NT2/D1 (cell line): ENCODE measurements around the gene CTTNBP2.

ENCODE experiments used
- DNase-seq: peaks from one replicate; pipeline ENCODE4 v3.0.0-alpha.2; 2011; ENCODE audit warnings: low read depth, low spot score
- H3K27me3 ChIP-seq: 2 replicates; pipeline ENCODE4 v1.6.0; 2011; ENCODE audit warnings: mild to moderate bottlenecking; ENCODE audit not compliant: insufficient read length, insufficient read depth
- H3K36me3 ChIP-seq: 2 replicates; pipeline ENCODE4 v1.6.1; 2011; ENCODE audit warnings: mild to moderate bottlenecking, low read length, mixed read lengths; ENCODE audit not compliant: insufficient read depth, insufficient read length
- H3K4me1 ChIP-seq: 2 replicates; pipeline ENCODE4 v1.5.1; 2011; ENCODE audit not compliant: insufficient read depth, insufficient read length
- H3K4me3 ChIP-seq: 2 replicates; pipeline ENCODE4 v1.5.1; 2011; ENCODE audit warnings: low read depth; ENCODE audit not compliant: insufficient read length
- H3K9ac ChIP-seq: 2 replicates; pipeline ENCODE4 v1.6.0; 2011; ENCODE audit warnings: low read depth; ENCODE audit not compliant: insufficient read length
- H3K9me3 ChIP-seq: 2 replicates; pipeline ENCODE4 v1.5.1; 2011; ENCODE audit warnings: mild to moderate bottlenecking, low read length; ENCODE audit not compliant: insufficient read depth
- SUZ12 ChIP-seq: IDR thresholded peaks from 2 replicates; pipeline ENCODE4 v1.6.1; 2011; ENCODE audit not compliant: insufficient read length, insufficient read depth; ENCODE audit errors: extremely low read depth
- YY1 ChIP-seq: IDR thresholded peaks from 2 replicates; pipeline ENCODE4 v1.6.1; 2011; ENCODE audit not compliant: insufficient read length, insufficient read depth
- ZNF274 ChIP-seq: IDR thresholded peaks from 2 replicates; pipeline ENCODE4 v1.6.1; 2011; ENCODE audit warnings: mild to moderate bottlenecking, low read depth, low read length

Gene CTTNBP2

DNA sequence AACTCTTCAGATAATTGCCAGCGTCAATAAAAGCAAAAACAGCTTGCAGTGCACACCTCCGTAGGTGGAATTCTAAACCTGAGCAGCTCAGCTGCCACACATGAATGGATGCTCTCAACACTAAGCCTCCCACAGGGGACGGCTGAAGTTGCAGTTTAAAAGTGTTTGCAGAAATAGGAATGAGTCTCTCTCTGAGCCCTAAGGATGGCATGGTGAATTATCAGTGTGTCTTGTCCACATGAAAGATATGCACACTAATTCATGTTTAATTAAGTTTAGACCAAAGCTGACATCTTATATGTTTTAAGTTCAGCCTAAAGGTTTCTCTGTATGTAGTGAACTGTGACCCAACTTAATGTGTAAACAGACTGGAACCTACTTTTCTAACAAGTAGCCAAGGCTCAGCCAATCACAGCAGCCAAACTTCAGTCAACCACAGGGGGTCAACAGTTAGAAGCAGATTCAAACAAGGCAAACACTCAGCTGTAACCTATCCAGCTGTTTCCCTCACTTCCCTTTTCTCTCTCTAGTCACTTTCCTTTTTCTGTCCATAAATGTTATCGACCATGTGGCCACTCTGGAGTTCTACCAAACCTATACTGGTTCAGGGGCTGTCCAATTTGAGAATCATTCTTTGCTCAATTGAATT is 38.1 kb downstream of the CTTNBP2 start:
- no peak overlapping the region for H3K9ac ChIP-seq

DNA sequence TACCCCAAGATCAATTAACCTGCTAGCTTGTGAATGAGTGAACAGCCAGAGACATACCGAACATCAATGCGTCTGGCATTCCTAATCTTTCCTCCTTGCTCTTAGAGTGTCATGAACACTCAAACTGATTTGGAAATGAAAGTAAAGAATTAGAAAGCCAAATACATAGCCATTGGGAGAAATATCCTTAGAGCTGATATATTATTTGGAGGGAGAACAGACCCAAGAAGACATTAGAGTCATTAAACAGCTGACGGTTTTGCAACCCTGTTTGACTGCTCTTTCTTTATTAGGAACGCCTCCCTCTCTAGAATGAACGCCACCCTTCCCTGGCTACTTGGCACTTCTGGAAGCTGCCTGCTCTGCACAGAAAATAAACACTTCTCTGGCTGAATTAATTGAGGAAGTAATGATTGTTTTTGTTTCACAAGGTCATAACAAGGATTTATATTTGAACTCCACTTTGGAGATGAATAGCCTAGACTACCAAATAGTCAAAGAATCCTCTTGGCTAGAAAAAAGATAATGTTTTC is 42.8 kb downstream of the CTTNBP2 start:
- H3K27me3 ChIP-seq = no peaks in the 10 kb centered on the region
- no peaks in the 10 kb centered on the region for H3K36me3 ChIP-seq
- TF ChIP-seq ZNF274 (no peak), SUZ12 (no peak), YY1 (no peak)
- H3K9ac ChIP-seq = no peak overlapping the region
- no peaks in the 10 kb centered on the region for H3K9me3 ChIP-seq
- DNase-seq = no peak
- H3K4me1 ChIP-seq = no peaks in the 10 kb centered on the region
- H3K4me3 ChIP-seq = no peak overlapping the region

More for the DNA sequence above, 38.1 kb downstream of the CTTNBP2 start:
- H3K9me3 ChIP-seq = no peaks in the 10 kb centered on the region
- no peaks in the 10 kb centered on the region for H3K36me3 ChIP-seq
- no peaks in the 10 kb centered on the region for H3K4me1 ChIP-seq
- H3K4me3 ChIP-seq = no peak overlapping the region
- no peak for DNase-seq
- TF ChIP-seq SUZ12 (no peak), YY1 (no peak), ZNF274 (no peak)
- no peaks in the 10 kb centered on the region for H3K27me3 ChIP-seq

DNA sequence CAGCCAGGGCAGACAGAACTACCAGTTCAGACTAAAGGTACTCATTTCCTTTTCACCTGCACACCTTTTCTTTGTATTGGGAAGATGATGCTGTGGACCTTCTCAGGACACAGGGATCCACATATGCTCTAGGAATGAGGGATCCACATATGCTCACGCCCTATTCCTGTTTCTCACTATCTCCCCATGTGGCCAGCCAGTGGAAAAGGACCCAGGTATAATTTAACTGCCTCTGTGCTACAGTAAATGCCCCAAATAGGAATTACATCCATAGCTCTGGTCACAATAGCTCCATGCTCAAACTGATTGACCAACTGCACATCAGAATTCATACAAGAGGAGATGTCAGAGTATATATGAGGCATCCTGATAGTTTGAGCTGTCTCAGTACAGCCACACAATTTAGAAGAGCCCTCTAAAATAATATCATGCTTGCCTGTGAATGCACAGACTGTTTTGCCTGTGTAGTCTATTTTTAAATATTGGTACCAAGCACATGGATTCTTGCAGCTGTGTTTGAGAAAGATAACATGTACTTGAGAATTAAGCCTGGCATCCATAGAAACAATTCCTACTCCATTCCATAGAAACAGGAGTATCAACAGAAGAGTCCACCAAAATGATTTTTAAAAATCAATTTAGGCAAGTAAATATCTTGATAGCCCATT is 43.7 kb downstream of the CTTNBP2 start:
- no peaks in the 10 kb centered on the region for H3K4me1 ChIP-seq
- no peaks in the 10 kb centered on the region for H3K27me3 ChIP-seq
- H3K4me3 ChIP-seq = no peak overlapping the region
- TF ChIP-seq SUZ12 (no peak), ZNF274 (no peak), YY1 (no peak)
- H3K9me3 ChIP-seq = no peaks in the 10 kb centered on the region
- DNase-seq = no peak
- H3K9ac ChIP-seq = no peak overlapping the region
- H3K36me3 ChIP-seq = no peaks in the 10 kb centered on the region

DNA sequence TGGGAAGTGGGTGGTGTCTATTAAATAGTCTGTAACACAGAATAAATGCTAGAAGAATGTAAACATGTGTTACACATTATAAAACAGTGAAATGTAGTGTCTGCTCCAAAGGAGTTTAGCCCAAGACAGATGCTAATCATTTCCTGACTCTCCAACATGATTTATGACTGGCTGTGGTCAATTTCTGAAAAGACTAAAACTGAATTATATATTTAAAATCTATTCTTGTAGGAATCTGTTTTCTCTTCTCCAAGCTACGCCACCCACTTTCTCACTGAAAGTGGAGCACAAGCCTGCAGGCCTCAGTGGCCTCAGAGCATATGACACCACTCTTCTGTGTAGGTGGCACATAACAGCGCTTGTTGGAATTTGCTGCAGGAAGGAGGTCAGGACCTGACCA is 44.4 kb downstream of the CTTNBP2 start:
- Histone ChIP-seq H3K9ac (no peak overlapping the region), H3K27me3 (no peaks in the 10 kb centered on the region), H3K4me3 (no peak overlapping the region), H3K36me3 (no peaks in the 10 kb centered on the region), H3K9me3 (no peaks in the 10 kb centered on the region), H3K4me1 (no peaks in the 10 kb centered on the region)
- no peak for TF ChIP-seq YY1
- TF ChIP-seq SUZ12 = no peak
- TF ChIP-seq ZNF274 = no peak
- no peak for DNase-seq

DNA sequence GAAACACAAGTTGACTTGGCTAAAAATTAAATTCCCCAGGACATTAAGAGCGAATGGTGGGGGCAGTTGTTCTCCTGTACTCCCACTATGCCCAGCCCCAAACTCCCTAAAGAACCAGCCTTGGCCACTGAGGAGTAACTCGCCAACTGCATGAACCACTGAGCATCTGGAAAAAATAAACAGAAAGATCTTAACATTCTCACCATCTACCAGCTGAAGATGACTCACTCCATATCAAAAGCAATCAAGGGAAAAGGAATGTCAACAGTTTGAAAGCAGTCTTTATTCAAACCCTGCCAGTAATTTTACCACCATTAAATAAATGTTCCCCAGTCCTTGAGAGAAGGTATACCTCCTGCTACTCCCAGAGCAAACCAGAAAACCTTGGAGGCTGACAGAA is 45.4 kb downstream of the CTTNBP2 start:
- DNase-seq = no peak
- H3K27me3 ChIP-seq = no peaks in the 10 kb centered on the region
- no peak overlapping the region for H3K4me3 ChIP-seq
- TF ChIP-seq YY1 (no peak), SUZ12 (no peak), ZNF274 (no peak)
- no peaks in the 10 kb centered on the region for H3K4me1 ChIP-seq
- H3K36me3 ChIP-seq = no peaks in the 10 kb centered on the region
- H3K9ac ChIP-seq = no peak overlapping the region
- H3K9me3 ChIP-seq = no peaks in the 10 kb centered on the region

DNA sequence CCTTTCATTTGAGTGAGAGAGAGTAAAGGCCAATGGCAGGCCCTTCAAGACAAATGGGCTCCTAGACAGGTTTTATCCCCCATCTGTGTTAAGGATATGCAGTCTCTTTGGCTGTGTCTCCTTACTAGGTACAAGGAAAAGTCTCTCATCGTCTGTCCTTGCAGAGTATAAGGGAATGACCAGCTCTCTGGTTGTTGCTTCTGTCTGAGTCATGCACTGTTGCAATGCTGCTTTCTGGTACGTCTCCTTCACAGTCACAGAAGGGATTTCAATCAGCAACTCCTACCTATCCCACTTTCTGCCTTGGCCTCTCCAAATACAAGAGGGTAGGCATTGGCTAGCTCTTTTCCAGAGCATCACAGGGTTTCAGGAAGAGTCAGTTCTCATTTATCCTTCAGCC is 48.1 kb downstream of the CTTNBP2 start:
- no peaks in the 10 kb centered on the region for H3K27me3 ChIP-seq
- no peak overlapping the region for H3K9ac ChIP-seq
- no peaks in the 10 kb centered on the region for H3K36me3 ChIP-seq
- H3K4me3 ChIP-seq = no peak overlapping the region
- H3K4me1 ChIP-seq = no peaks in the 10 kb centered on the region
- no peak for TF ChIP-seq SUZ12
- TF ChIP-seq YY1 = no peak
- no peak for TF ChIP-seq ZNF274
- H3K9me3 ChIP-seq = no peaks in the 10 kb centered on the region
- no peak for DNase-seq

DNA sequence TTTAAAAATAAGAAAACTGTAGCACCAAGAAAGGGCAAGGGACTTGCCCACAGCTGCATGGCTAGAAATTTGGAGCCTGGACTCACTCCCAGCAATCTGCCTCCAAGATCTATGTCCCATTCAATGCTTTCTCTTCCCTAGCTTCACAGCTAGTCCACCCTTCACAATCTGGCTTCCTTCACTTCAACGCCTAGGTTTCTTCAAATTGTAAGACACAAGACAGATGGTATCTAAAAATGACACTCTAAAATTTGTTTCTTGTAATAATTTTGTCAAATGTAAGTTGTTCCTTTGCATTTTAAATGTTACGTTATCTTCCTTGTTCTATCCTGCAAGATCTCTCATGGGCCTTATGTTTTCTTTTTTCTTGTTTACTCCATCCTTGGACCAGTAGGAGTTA is 48.6 kb downstream of the CTTNBP2 start:
- H3K27me3 ChIP-seq = no peaks in the 10 kb centered on the region
- H3K4me3 ChIP-seq = no peak overlapping the region
- no peaks in the 10 kb centered on the region for H3K4me1 ChIP-seq
- DNase-seq = no peak
- TF ChIP-seq ZNF274 (no peak), YY1 (no peak), SUZ12 (no peak)
- H3K9me3 ChIP-seq = no peaks in the 10 kb centered on the region
- H3K9ac ChIP-seq = no peak overlapping the region
- no peaks in the 10 kb centered on the region for H3K36me3 ChIP-seq
